ENCODE measurements around the gene GPC1. TPM values are rescaled to one million over a fixed set of nuclear protein-coding genes. Genes with fewer than 3 reads are reported as not detected.

Gene GPC1
- total and polyA plus RNA-seq, 2 of the 4 experiments (the other 2 are of a cell fraction): 16.0 to 211 TPM

DNA sequence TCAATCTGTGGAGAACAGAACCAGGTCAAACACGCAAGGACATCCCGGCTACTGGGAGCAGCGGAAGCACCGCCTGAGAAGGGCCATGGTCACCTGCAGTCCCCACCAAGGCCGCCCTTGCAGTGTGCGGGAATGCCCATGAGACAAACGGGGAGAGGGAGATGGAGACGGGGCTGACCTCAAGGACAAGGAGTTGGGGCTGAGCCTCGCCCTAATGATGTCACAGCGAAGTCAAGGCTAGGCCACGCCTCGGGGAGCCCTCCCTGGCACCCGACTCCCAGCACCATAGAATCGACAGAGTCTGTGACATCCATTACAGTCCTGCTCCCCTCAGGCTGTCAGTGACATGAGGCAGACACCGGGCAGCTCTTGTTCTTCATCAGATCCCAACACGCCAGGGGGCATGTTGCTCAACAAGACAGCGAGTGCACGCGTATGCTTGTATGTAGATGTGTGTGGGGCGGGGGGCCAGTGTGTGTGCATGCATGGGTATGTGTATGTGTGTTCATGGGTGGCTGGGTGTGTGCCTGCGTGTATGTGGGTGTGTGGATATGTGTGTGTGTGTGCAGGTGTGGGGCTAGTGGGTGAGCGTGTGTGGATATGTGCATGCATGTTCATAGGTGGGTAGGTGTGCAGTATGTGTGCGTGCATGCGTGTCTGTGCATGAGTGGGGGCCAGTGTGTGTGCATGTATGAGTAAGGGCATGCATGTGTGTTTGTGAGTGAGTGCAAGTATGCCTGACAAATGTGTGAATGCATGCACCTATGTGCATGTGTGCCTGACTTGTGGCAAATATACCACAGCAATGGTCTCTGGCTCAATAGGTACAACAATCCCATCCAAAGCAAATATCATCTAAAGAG is 65.3 kb downstream of the GPC1 start (continued):
- TF ChIP-seq, protein P1, sequence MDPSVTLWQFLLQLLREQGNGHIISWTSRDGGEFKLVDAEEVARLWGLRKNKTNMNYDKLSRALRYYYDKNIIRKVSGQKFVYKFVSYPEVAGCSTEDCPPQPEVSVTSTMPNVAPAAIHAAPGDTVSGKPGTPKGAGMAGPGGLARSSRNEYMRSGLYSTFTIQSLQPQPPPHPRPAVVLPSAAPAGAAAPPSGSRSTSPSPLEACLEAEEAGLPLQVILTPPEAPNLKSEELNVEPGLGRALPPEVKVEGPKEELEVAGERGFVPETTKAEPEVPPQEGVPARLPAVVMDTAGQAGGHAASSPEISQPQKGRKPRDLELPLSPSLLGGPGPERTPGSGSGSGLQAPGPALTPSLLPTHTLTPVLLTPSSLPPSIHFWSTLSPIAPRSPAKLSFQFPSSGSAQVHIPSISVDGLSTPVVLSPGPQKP (IDR thresholded peaks at IDR 0.05; ENCODE audit: borderline replicate concordance, low read depth, low read length): no peak

DNA sequence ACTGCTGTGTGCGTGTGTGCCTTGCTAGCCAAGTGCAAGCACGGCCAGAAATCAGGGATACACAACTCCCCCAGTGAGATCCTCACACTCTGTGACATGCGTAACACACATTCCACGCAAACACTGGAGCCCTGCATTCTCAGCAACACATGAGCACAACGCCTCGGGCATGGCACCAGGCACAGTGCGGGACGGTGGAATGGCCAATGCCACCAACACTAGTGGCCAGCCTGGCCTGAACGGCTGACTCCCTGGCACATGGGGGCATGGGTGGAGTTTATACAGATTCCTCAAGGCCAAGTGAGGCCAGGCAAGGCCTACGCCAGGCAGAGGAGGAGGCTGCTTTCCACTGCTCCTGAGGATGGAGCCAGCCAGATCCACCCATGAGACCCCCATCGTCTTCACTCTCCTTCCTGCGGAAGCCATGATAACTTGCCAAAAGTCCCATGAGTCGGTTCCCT is 66.1 kb downstream of the GPC1 start:
- H2BK120ac ChIP-seq (ENCODE audit: low read depth, low read length): no peak overlapping the region
- H3K36me3 ChIP-seq (ENCODE audit: control insufficient read depth, insufficient read depth, low read length): peaks cover 2% of the 10 kb centered on the region
- H3K18ac ChIP-seq (ENCODE audit: low read depth, low read length): no peak overlapping the region
- no TSS peak for BruUV-seq (replicated peaks)
- ChIA-PET CTCF (no interaction called here), POLR2A (ENCODE audit: unreplicated experiment) (no interaction called here)
- no peak overlapping the region for H3K14ac ChIP-seq (replicated peaks; ENCODE audit: low read depth, low read length)
- H4K5ac ChIP-seq (ENCODE audit: low read depth, low read length): no peak overlapping the region
- H3K9me3 ChIP-seq (ENCODE audit: control insufficient read depth, insufficient read depth, low read length): no peaks in the 10 kb centered on the region
- intact Hi-C loops (cut with micrococcal nuclease) (no loop called here), in situ Hi-C loops (cut with MboI; ENCODE audit: low sequenced_read_pairs) (loop anchor here (10.0 kb wide), 1 partner anchor 343 kb away; no protein-coding TSS in a partner anchor), dilution Hi-C loops (cut with HindIII; ENCODE audit: low sequenced_read_pairs, unreplicated experiment) (no loop called here)
- H3K79me1 ChIP-seq (ENCODE audit: low read depth in 1 of 2, low read length in 2 of 2): no peaks in the 10 kb centered on the region
- H4K91ac ChIP-seq (ENCODE audit: insufficient read depth, low read depth, low read length): no peak overlapping the region
- H2AK9ac ChIP-seq (replicated peaks; ENCODE audit: low read depth, low read length, poor library complexity): no peak overlapping the region
- no peak overlapping the region for H2BK15ac ChIP-seq (ENCODE audit: low read depth, low read length)
- no peak overlapping the region for H3K9ac ChIP-seq (ENCODE audit: low read depth, low read length)
- no peak overlapping the region for H2BK20ac ChIP-seq (ENCODE audit: low read depth, low read length)
- no peak for DNase-seq
- H3K27ac ChIP-seq (ENCODE audit: insufficient read depth, low read length): no peak overlapping the region
- no peak overlapping the region for H2AFZ ChIP-seq (replicated peaks; ENCODE audit: low read length, poor library complexity)
- WGBS, 2 experiments (ENCODE audit: extremely low coverage in 2 of 2, insufficient read length in 1 of 2): 93% methylated on average over 3 of the region's 13 CpGs; no CpG with 5 or more reads in 1 of the 2 experiments
- no peak overlapping the region for H3K4me2 ChIP-seq (ENCODE audit: low read depth, low read length)
- no peaks in the 10 kb centered on the region; the same call in 1 of the 2 replicates for H4K20me1 ChIP-seq (ENCODE audit: insufficient read depth, low read length)
- peaks cover 8% of the 10 kb centered on the region; the same call in 1 of the 2 replicates for H3K9me1 ChIP-seq (ENCODE audit: insufficient read depth, low read length)
- H2AK5ac ChIP-seq (ENCODE audit: low read depth, low read length): no peak overlapping the region
- no peak overlapping the region for H3K4ac ChIP-seq (ENCODE audit: low read depth, low read length)
- no peak overlapping the region for H2BK5ac ChIP-seq (ENCODE audit: low read depth, low read length, poor library complexity, severe bottlenecking)
- no peaks in the 10 kb centered on the region for H3K27me3 ChIP-seq (ENCODE audit: control insufficient read depth, insufficient read depth, low read length)
- H4K8ac ChIP-seq (ENCODE audit: low read depth in 2 of 2, low read length in 2 of 2): no peak overlapping the region
- ATAC-seq (ENCODE audit: low read depth): no peak
- no peak overlapping the region for H3K4me3 ChIP-seq (ENCODE audit: insufficient read depth, low read depth, low read length)
- no peaks in the 10 kb centered on the region for H3K4me1 ChIP-seq (ENCODE audit: control insufficient read depth, insufficient read depth, low read length)
- no peak overlapping the region for H3K56ac ChIP-seq (ENCODE audit: extremely low read depth, insufficient read depth, low read length)
- no peak overlapping the region for H3K23ac ChIP-seq (ENCODE audit: low read depth, low read length)
- no peak for TF ChIP-seq SMC3 (IDR thresholded peaks at IDR 0.05; ENCODE audit: low read depth, low read length)
- no peak for TF ChIP-seq RCOR1 (IDR thresholded peaks at IDR 0.05; ENCODE audit: insufficient replicate concordance, low read length)
- TF ChIP-seq RAD21 (IDR thresholded peaks at IDR 0.05; ENCODE audit: low read length): no peak
- TF ChIP-seq CEBPB (IDR thresholded peaks at IDR 0.05; ENCODE audit: low read depth, low read length): no peak
- TF ChIP-seq MAFK (IDR thresholded peaks at IDR 0.05; ENCODE audit: low read depth, low read length): no peak
- no peak for TF ChIP-seq CTCF (conservative IDR thresholded peaks at IDR 0.05; ENCODE audit: low read depth, low read length)
- no peak for TF ChIP-seq FOS (IDR thresholded peaks at IDR 0.05; ENCODE audit: low read depth, low read length)
- TF ChIP-seq, protein P2, sequence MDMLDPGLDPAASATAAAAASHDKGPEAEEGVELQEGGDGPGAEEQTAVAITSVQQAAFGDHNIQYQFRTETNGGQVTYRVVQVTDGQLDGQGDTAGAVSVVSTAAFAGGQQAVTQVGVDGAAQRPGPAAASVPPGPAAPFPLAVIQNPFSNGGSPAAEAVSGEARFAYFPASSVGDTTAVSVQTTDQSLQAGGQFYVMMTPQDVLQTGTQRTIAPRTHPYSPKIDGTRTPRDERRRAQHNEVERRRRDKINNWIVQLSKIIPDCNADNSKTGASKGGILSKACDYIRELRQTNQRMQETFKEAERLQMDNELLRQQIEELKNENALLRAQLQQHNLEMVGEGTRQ (IDR thresholded peaks at IDR 0.05; ENCODE audit: low read depth, low read length): no peak
- TF ChIP-seq NFE2L2 (IDR thresholded peaks at IDR 0.05; ENCODE audit: low read depth, low read length): no peak
- TF ChIP-seq POLR2A (IDR thresholded peaks at IDR 0.05; ENCODE audit: low read depth, low read length): no peak
- TF ChIP-seq MXI1 (IDR thresholded peaks at IDR 0.05; ENCODE audit: borderline replicate concordance, low read depth, low read length): no peak
